Ammon's horn (tissue), 1 donor: Measurements from ENCODE around the gene PTCH1.
A peak's percentile ranks its signal among the peaks of the same experiment; 100 is the strongest.

Experiments
- DNase-seq: peaks from one replicate; pipeline ENCODE4 v3.0.0-alpha.2; 2016; ENCODE audit warnings: low spot score

Gene PTCH1

GRCh38 chr9:95511952-95512708 lies 4.6 kb downstream of the PTCH1 start:
- no peak for DNase-seq

- DNase-seq = no peak
These were observed 5.2 kb downstream of the PTCH1 start for GRCh38 chr9:95511616-95511931.

- peak; percentile 90 for DNase-seq
These were observed 5.8 kb downstream of the PTCH1 start for GRCh38 chr9:95510709-95511615.

GRCh38 chr9:95509851-95510708 lies 6.7 kb downstream of the PTCH1 start:
- DNase-seq = no peak

- peak; percentile 90 for DNase-seq
These were observed 7.6 kb downstream of the PTCH1 start for GRCh38 chr9:95508968-95509850.

- DNase-seq = no peak
These were observed 8.4 kb downstream of the PTCH1 start for GRCh38 chr9:95508242-95508967.

- peak; percentile 74 for DNase-seq
These were observed 9.1 kb downstream of the PTCH1 start for GRCh38 chr9:95507464-95508241.

GRCh38 chr9:95506678-95507463 lies 9.9 kb downstream of the PTCH1 start:
- peak; percentile 75 for DNase-seq

GRCh38 chr9:95506428-95506677 lies 10.4 kb downstream of the PTCH1 start:
- DNase-seq = no peak

GRCh38 chr9:95505717-95506427 lies 10.9 kb downstream of the PTCH1 start:
- peak; percentile 45 for DNase-seq

- DNase-seq = no peak
These were observed 11.6 kb downstream of the PTCH1 start for GRCh38 chr9:95505072-95505716.

- no peak for DNase-seq
These were observed 12.5 kb downstream of the PTCH1 start for GRCh38 chr9:95504053-95504963.

GRCh38 chr9:95503369-95503768 lies 13.4 kb downstream of the PTCH1 start:
- no peak for DNase-seq

GRCh38 chr9:95502248-95502647 lies 14.5 kb downstream of the PTCH1 start:
- DNase-seq = no peak

- DNase-seq = no peak
These were observed 16.9 kb downstream of the PTCH1 start for GRCh38 chr9:95499847-95500246.

GRCh38 chr9:95499046-95499676 lies 17.6 kb downstream of the PTCH1 start:
- DNase-seq = no peak

GRCh38 chr9:95498641-95499040 lies 18.1 kb downstream of the PTCH1 start:
- no peak for DNase-seq
